GM23338 (cell line): Measurements from ENCODE around the gene ARR3. TPM values are rescaled to one million over a fixed set of nuclear protein-coding genes. Genes with fewer than 3 reads are reported as not detected.

Experiments
- ATAC-seq: fragments of 200-7000 bp; cut with Tn5 transposase; 3 replicates; pipeline ENCODE4 v1.9.1; 2020
- DNase-seq: peaks from one replicate; pipeline ENCODE4 v3.0.0-alpha.2; 2015; ENCODE audit warnings: low spot score
- H2AFZ ChIP-seq: fragments of 200-600 bp; sonication (generic); 2 replicates; pipeline ENCODE4 v1.8.0; 2016; ENCODE audit warnings: antibody characterized with exemption, mild to moderate bottlenecking, moderate library complexity
- H3F3A ChIP-seq: fragments of 200-600 bp; sonication (generic); replicated peaks from 2 replicates; pipeline ENCODE4 v1.8.0; 2017; ENCODE audit warnings: antibody characterized with exemption, mixed run types, low read depth
- H3K27ac ChIP-seq: fragments of 200-600 bp; sonication (generic); 2 replicates; pipeline ENCODE4 v1.6.1; 2016; ENCODE audit warnings: low read depth
- H3K27me3 ChIP-seq: fragments of 200-600 bp; sonication (generic); 2 replicates; pipeline ENCODE4 v1.8.0; 2016; ENCODE audit warnings: mild to moderate bottlenecking, mixed run types, moderate library complexity; ENCODE audit not compliant: insufficient read depth
- H3K36me3 ChIP-seq: fragments of 200-600 bp; sonication (generic); 2 replicates; pipeline ENCODE4 v1.8.0; 2016; ENCODE audit warnings: mild to moderate bottlenecking; ENCODE audit not compliant: insufficient read depth
- H3K4me1 ChIP-seq: fragments of 200-600 bp; sonication (generic); 2 replicates; pipeline ENCODE4 v1.8.0; 2016; ENCODE audit warnings: mild to moderate bottlenecking, moderate library complexity; ENCODE audit not compliant: insufficient read depth
- H3K4me2 ChIP-seq: fragments of 200-600 bp; sonication (generic); 2 replicates; pipeline ENCODE4 v1.7.1; 2017; ENCODE audit warnings: mixed run types
- H3K4me3 ChIP-seq: fragments of 200-600 bp; sonication (generic); 2 replicates; pipeline ENCODE4 v1.6.1; 2016; ENCODE audit warnings: mixed run types
- H3K79me2 ChIP-seq: fragments of 200-600 bp; sonication (generic); replicated peaks from 2 replicates; pipeline ENCODE4 v1.8.0; 2017; ENCODE audit warnings: mild to moderate bottlenecking; ENCODE audit not compliant: insufficient read depth
- H3K9me2 ChIP-seq: fragments of 200-600 bp; sonication (generic); 2 replicates; pipeline ENCODE4 v1.8.0; 2017; ENCODE audit not compliant: insufficient read depth
- H4K20me1 ChIP-seq: fragments of 200-600 bp; sonication (generic); replicated peaks from 2 replicates; pipeline ENCODE4 v1.8.0; 2017; ENCODE audit warnings: mild to moderate bottlenecking; ENCODE audit not compliant: insufficient read depth
- H3K27ac Mint-ChIP-seq: 2 replicates; pipeline ENCODE4 v1.8.0; 2020; ENCODE audit warnings: inconsistent platforms, mild to moderate bottlenecking, moderate library complexity, mixed read lengths
- H3K27me3 Mint-ChIP-seq: 3 replicates; pipeline ENCODE4 v1.8.0; 2022; ENCODE audit warnings: low read depth, mild to moderate bottlenecking, moderate library complexity, mixed read lengths, inconsistent platforms; ENCODE audit not compliant: insufficient read depth, poor library complexity
- H3K36me3 Mint-ChIP-seq: 3 replicates; pipeline ENCODE4 v1.8.0; 2021; ENCODE audit warnings: low read depth, mild to moderate bottlenecking, inconsistent platforms, moderate library complexity, mixed read lengths
- H3K4me1 Mint-ChIP-seq: 3 replicates; pipeline ENCODE4 v1.8.0; 2020; ENCODE audit warnings: mild to moderate bottlenecking, inconsistent platforms, mixed read lengths
- H3K4me3 Mint-ChIP-seq: 3 replicates; pipeline ENCODE4 v1.8.0; 2021; ENCODE audit warnings: moderate library complexity, mild to moderate bottlenecking, inconsistent platforms, mixed read lengths
- H3K9me3 Mint-ChIP-seq: 3 replicates; pipeline ENCODE4 v1.8.0; 2020; ENCODE audit warnings: moderate library complexity, mild to moderate bottlenecking, inconsistent platforms, mixed read lengths
- CREB1 ChIP-seq: fragments of 250-450 bp; sonication (Bioruptor Pico); IDR thresholded peaks from 2 replicates; pipeline ENCODE4 v1.5.0; 2020; ENCODE audit warnings: low read depth, mild to moderate bottlenecking, moderate library complexity
- EZH2 ChIP-seq: fragments of 200-600 bp; sonication (generic); IDR thresholded peaks from one replicate; pipeline ENCODE4 v1.8.0; 2017; ENCODE audit warnings: antibody characterized with exemption, mild to moderate bottlenecking, low read depth; ENCODE audit not compliant: unreplicated experiment
- EZH2phosphoT487 ChIP-seq: fragments of 200-600 bp; sonication (generic); IDR thresholded peaks from one replicate; pipeline ENCODE4 v1.8.1; 2018; ENCODE audit warnings: antibody characterized with exemption; ENCODE audit not compliant: unreplicated experiment
- JUNB ChIP-seq: IDR thresholded peaks from one replicate; pipeline ENCODE4 v1.6.1; 2016; ENCODE audit warnings: antibody characterized with exemption; ENCODE audit not compliant: unreplicated experiment
- NANOG ChIP-seq: IDR thresholded peaks from 2 replicates; pipeline ENCODE4 v1.6.1; 2016; ENCODE audit warnings: antibody characterized with exemption, borderline replicate concordance
- POLR2AphosphoS5 ChIP-seq: IDR thresholded peaks from 2 replicates; pipeline ENCODE4 v1.6.1; 2016; ENCODE audit warnings: antibody characterized with exemption, low read depth
- STAT1 ChIP-seq: IDR thresholded peaks from one replicate; pipeline ENCODE4 v1.6.1; 2016; ENCODE audit warnings: antibody characterized with exemption; ENCODE audit not compliant: unreplicated experiment
- ZNF114 ChIP-seq: fragments of 250-450 bp; sonication (Bioruptor Pico); IDR thresholded peaks from 2 replicates; pipeline ENCODE4 v1.5.0; 2020; ENCODE audit warnings: mild to moderate bottlenecking, moderate library complexity
- ZNF331 ChIP-seq: fragments of 250-450 bp; sonication (Bioruptor Pico); IDR thresholded peaks from 2 replicates; pipeline ENCODE4 v1.5.0; 2020; ENCODE audit warnings: low read depth, mild to moderate bottlenecking, moderate library complexity
- polyA plus RNA-seq: library from polyadenylated mRNA; unstranded; fragments of >200 nt; fragmentation: Nextera tagmentation; extraction: Ambion mirVana; gene quantifications from 2 replicates; pipeline ENCODE4 v1.2.1, GENCODE V29; 2016
- total RNA-seq: library from RNA; depleted of rRNA; stranded (reverse); fragments of >200 nt; shearing (Covaris generic); gene quantifications from 2 replicates; pipeline ENCODE4 v1.2.3, GENCODE V29; 2014
- TF ChIP-seq, protein P1 (sequence below): IDR thresholded peaks from 2 replicates; pipeline ENCODE4 v1.6.1; 2016; ENCODE audit warnings: antibody characterized with exemption
- TF ChIP-seq, protein P2 (sequence below): IDR thresholded peaks from one replicate; pipeline ENCODE4 v1.6.1; 2018; ENCODE audit warnings: antibody characterized with exemption; ENCODE audit not compliant: unreplicated experiment
- TF ChIP-seq, protein P3 (sequence below), 2 experiments: fragments of 200-600 bp in 1 of 2; sonication (generic) in 1 of 2; conservative IDR thresholded peaks; 2 replicates each; pipeline versions ENCODE4 v1.5.1 to v1.6.1; 2016 to 2017; ENCODE audit warnings: antibody characterized with exemption in 2 of 2, low read depth in 2 of 2, mild to moderate bottlenecking in 2 of 2, moderate library complexity in 1 of 2

Gene ARR3
- total and polyA plus RNA-seq, 2 experiments from 2014 or later = not detected

DNA sequence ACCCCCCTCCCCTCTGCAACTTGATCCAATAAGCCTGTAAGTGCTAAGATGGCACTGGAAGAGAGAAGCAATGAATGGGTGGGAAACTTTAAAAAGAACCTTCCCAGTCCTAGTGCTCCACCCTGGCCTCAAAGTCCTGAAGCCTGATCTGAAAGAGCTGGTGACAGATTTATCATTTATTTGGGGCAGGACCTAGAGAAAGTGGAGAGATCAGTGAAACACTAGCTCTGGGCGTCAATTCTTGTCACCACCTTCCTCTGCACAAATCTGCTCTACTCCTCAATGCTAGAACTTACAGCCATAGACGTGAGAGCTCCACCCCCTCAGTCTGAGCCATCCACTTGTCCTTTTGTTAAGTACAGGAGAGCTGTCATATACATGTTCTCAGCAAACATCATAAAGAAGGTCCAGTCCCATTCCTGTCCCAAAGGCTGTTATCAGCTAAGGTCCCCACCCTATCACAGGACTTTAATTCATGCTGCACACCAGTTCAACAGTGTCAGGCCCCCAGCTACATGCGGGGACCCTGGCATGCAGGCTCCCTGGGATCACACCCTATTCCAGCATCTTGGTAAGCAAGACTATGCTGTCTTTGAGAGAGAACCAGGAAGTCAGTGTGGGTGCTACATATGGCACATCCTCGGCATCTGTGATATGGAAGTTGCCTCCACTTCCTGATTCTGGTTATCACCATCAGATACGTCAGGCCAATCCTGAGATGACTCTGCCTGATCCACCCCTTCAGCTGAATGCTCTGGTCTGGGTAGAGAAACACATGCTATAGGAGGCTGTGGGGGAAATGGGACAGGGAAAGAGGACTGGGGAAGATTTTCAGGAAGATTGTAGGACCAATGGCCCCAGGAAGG lies 10.5 kb upstream of the ARR3 start:
- Mint-ChIP-seq H3K4me3 (no peak overlapping the region), H3K4me1 (peaks cover 26% of the 10 kb centered on the region), H3K27me3 (peaks cover 4% of the 10 kb centered on the region), H3K9me3 (no peaks in the 10 kb centered on the region), H3K36me3 (no peaks in the 10 kb centered on the region), H3K27ac (no peak overlapping the region)
- no peaks in the 10 kb centered on the region for H3K79me2 ChIP-seq
- H2AFZ ChIP-seq = no peak overlapping the region
- ATAC-seq (no peak), DNase-seq (no peak)
- no peaks in the 10 kb centered on the region for H3K36me3 ChIP-seq
- H3K27me3 ChIP-seq = no peaks in the 10 kb centered on the region
- TF ChIP-seq, protein P1, sequence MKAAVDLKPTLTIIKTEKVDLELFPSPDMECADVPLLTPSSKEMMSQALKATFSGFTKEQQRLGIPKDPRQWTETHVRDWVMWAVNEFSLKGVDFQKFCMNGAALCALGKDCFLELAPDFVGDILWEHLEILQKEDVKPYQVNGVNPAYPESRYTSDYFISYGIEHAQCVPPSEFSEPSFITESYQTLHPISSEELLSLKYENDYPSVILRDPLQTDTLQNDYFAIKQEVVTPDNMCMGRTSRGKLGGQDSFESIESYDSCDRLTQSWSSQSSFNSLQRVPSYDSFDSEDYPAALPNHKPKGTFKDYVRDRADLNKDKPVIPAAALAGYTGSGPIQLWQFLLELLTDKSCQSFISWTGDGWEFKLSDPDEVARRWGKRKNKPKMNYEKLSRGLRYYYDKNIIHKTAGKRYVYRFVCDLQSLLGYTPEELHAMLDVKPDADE = no peak
- TF ChIP-seq NANOG = no peak
- TF ChIP-seq EZH2phosphoT487 = no peak
- TF ChIP-seq POLR2AphosphoS5 = no peak
- TF ChIP-seq ZNF114 (CRISPR knock-in tag) = no peak
- no peak for TF ChIP-seq JUNB
- no peak for TF ChIP-seq CREB1 (CRISPR knock-in tag)
- TF ChIP-seq, protein P2, sequence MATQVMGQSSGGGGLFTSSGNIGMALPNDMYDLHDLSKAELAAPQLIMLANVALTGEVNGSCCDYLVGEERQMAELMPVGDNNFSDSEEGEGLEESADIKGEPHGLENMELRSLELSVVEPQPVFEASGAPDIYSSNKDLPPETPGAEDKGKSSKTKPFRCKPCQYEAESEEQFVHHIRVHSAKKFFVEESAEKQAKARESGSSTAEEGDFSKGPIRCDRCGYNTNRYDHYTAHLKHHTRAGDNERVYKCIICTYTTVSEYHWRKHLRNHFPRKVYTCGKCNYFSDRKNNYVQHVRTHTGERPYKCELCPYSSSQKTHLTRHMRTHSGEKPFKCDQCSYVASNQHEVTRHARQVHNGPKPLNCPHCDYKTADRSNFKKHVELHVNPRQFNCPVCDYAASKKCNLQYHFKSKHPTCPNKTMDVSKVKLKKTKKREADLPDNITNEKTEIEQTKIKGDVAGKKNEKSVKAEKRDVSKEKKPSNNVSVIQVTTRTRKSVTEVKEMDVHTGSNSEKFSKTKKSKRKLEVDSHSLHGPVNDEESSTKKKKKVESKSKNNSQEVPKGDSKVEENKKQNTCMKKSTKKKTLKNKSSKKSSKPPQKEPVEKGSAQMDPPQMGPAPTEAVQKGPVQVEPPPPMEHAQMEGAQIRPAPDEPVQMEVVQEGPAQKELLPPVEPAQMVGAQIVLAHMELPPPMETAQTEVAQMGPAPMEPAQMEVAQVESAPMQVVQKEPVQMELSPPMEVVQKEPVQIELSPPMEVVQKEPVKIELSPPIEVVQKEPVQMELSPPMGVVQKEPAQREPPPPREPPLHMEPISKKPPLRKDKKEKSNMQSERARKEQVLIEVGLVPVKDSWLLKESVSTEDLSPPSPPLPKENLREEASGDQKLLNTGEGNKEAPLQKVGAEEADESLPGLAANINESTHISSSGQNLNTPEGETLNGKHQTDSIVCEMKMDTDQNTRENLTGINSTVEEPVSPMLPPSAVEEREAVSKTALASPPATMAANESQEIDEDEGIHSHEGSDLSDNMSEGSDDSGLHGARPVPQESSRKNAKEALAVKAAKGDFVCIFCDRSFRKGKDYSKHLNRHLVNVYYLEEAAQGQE = no peak
- H3K4me2 ChIP-seq = no peak overlapping the region
- peaks cover 3% of the 10 kb centered on the region; the same call in 1 of the 2 replicates for H3K4me1 ChIP-seq
- no peak overlapping the region for H3K4me3 ChIP-seq
- H4K20me1 ChIP-seq = no peaks in the 10 kb centered on the region
- no peak overlapping the region for H3K27ac ChIP-seq
- no peaks in the 10 kb centered on the region for H3F3A ChIP-seq
- H3K9me2 ChIP-seq = 0 out of 2 replicates have a peak, but pooled peaks cover 6% of the 10 kb centered on the region

DNA sequence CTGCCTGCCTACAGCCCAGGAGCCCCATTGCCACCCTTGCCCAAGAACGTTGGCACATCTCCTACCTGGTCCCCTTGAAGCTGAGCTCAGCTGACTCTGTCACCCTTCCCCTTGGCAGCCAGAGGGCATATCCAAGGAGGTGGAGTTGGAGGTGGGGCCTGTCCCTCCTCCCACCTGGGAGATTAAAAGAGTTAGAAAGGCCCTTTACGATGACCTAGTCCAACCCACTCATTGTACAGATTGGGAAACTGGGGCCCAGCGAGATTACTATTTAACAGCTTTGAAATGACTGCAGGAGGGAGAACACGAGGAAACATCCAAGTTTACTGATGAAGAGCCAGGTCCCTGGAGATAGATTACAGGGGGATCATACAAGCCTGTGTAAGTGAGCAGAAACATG lies 8.0 kb upstream of the ARR3 start, which contains the start of gene P2RY4:
Gene P2RY4 (minus strand): TSS at position 101 of the 400 bp plus-strand sequence. CDS start 580 bp downstream, outside the sequence.
- Mint-ChIP-seq H3K4me1 (peaks cover 13% of the 10 kb centered on the region; the same call in 2 of the 3 replicates), H3K4me3 (no peak within 1 kb of the TSS), H3K27me3 (peaks cover 2% of the 10 kb centered on the region), H3K36me3 (no peaks in the 10 kb centered on the region), H3K27ac (no peak within 1 kb of the TSS), H3K9me3 (no peaks in the 10 kb centered on the region)
- Histone ChIP-seq H3K9me2 (no peaks in the 10 kb centered on the region), H3K4me3 (no peak within 1 kb of the TSS), H3K4me2 (no peak within 1 kb of the TSS), H3K27ac (no peak within 1 kb of the TSS), H4K20me1 (no peaks in the 10 kb centered on the region), H3K36me3 (no peaks in the 10 kb centered on the region), H3K27me3 (no peaks in the 10 kb centered on the region), H3K4me1 (no peaks in the 10 kb centered on the region), H3K79me2 (no peaks in the 10 kb centered on the region), H3F3A (no peaks in the 10 kb centered on the region), H2AFZ (no peak within 1 kb of the TSS)
- ATAC-seq = no peak
- DNase-seq = no peak
- TF ChIP-seq ZNF331 (no peak), STAT1 (no peak), ZNF114 (CRISPR knock-in tag) (no peak), JUNB (no peak), EZH2phosphoT487 (no peak), EZH2 (no peak)
- TF ChIP-seq, protein P2 = no peak
- TF ChIP-seq, protein P3, sequence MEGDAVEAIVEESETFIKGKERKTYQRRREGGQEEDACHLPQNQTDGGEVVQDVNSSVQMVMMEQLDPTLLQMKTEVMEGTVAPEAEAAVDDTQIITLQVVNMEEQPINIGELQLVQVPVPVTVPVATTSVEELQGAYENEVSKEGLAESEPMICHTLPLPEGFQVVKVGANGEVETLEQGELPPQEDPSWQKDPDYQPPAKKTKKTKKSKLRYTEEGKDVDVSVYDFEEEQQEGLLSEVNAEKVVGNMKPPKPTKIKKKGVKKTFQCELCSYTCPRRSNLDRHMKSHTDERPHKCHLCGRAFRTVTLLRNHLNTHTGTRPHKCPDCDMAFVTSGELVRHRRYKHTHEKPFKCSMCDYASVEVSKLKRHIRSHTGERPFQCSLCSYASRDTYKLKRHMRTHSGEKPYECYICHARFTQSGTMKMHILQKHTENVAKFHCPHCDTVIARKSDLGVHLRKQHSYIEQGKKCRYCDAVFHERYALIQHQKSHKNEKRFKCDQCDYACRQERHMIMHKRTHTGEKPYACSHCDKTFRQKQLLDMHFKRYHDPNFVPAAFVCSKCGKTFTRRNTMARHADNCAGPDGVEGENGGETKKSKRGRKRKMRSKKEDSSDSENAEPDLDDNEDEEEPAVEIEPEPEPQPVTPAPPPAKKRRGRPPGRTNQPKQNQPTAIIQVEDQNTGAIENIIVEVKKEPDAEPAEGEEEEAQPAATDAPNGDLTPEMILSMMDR (conservative IDR thresholded peaks at IDR 0.05; ENCODE audit: low read depth in 2 of 2) = no peak
- TF ChIP-seq, protein P1 = no peak
